Amygdala (tissue), 56 donors: ENCODE measurements around the gene SERP2.
A peak's percentile ranks its signal among the peaks of the same experiment; 100 is the strongest.

ENCODE experiments used
- DNase-seq, 56 donors: peaks; one replicate each; lab custom pipeline; 2025; lab: John Stamatoyannopoulos, UW

The SERP2 gene

GRCh38 chr13:44385847-44386246 lies 12.2 kb downstream of the SERP2 start:
- DNase-seq, result no peak

- DNase-seq, result no peak
These were observed 13.4 kb downstream of the SERP2 start for GRCh38 chr13:44386913-44387556.

- peak in 1 of 56 donors; percentile 9 for DNase-seq
These were observed 14.9 kb downstream of the SERP2 start for GRCh38 chr13:44388427-44389059.

GRCh38 chr13:44389060-44389666 lies 15.5 kb downstream of the SERP2 start:
- no peak for DNase-seq

GRCh38 chr13:44389876-44390275 lies 16.3 kb downstream of the SERP2 start:
- DNase-seq, result no peak

- peak in 6 of 56 donors; percentile 8 to 34 (median 17) for DNase-seq
These were observed 19.8 kb downstream of the SERP2 start for GRCh38 chr13:44393391-44393790.

- no peak for DNase-seq
These were observed 21.0 kb downstream of the SERP2 start for GRCh38 chr13:44394658-44395057.

- DNase-seq, result no peak
These were observed 22.5 kb downstream of the SERP2 start for GRCh38 chr13:44395976-44396694.

GRCh38 chr13:44396701-44397580 lies 23.3 kb downstream of the SERP2 start:
- peak in 8 of 56 donors; percentile 13 to 37 (median 19) for DNase-seq

GRCh38 chr13:44397766-44398223 lies 24.2 kb downstream of the SERP2 start:
- DNase-seq, result no peak

- no peak for DNase-seq
These were observed 25.0 kb downstream of the SERP2 start for GRCh38 chr13:44398606-44399005.

- no peak for DNase-seq
These were observed 25.4 kb downstream of the SERP2 start for GRCh38 chr13:44399074-44399473.

GRCh38 chr13:44400736-44401135 lies 27.1 kb downstream of the SERP2 start:
- DNase-seq, result no peak

GRCh38 chr13:44401577-44401976 lies 28.0 kb downstream of the SERP2 start:
- no peak for DNase-seq

GRCh38 chr13:44402899-44403445 lies 29.3 kb downstream of the SERP2 start:
- DNase-seq, result no peak

GRCh38 chr13:44403461-44404056 lies 29.9 kb downstream of the SERP2 start:
- peak in 2 of 56 donors; percentile 11 to 28 for DNase-seq

- no peak for DNase-seq
These were observed 30.9 kb downstream of the SERP2 start for GRCh38 chr13:44404261-44405132.

- DNase-seq, result no peak
These were observed 33.0 kb downstream of the SERP2 start for GRCh38 chr13:44406617-44407016.
